Keratinocyte (primary cell): ENCODE results near the gene ADGRG1.

Experiments
- EZH2 ChIP-seq: IDR thresholded peaks from one replicate; pipeline ENCODE4 v1.6.1; 2012; ENCODE audit warnings: inconsistent platforms, mild to moderate bottlenecking, low read length, moderate library complexity
- TF ChIP-seq, protein P1 (sequence below), 3 experiments: IDR thresholded peaks in 1 of 3; conservative IDR thresholded peaks in 1 of 3; optimal IDR thresholded peaks in 1 of 3; 2 replicates in 2 of 3; 3 replicates in 1 of 3; pipeline versions ENCODE3 to v1.5.1; 2011; ENCODE audit warnings: low read length in 3 of 3, mild to moderate bottlenecking in 3 of 3, moderate library complexity in 2 of 3, control low read depth in 1 of 3, inconsistent platforms in 1 of 3; ENCODE audit not compliant: insufficient read depth in 2 of 3; ENCODE audit errors: extremely low read depth in 1 of 3

DNA sequence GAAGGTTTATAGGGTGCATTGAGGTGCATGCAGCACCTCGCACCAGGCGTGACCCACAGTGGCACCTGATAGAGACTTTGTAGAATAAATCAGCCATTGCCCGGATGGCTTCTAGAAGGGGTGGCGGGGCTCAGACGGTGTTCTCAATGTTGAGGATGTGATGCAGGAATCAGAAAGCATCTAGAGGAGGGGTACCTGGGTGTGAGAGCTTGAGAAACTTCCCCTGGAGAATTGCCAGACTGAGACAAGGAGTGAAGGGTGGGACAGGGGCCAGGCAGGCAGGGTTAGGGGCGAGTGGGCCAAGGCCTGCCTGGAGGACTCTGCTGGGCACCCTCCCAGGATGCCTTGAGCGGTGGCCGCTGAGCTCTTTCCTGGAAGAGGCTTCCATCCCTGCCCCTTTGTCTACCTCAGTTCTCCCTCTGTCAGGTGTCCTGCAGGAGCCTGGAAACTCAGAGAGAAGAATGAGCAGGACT lies 9.3 kb upstream of the ADGRG1 start:
- TF ChIP-seq, protein P1, sequence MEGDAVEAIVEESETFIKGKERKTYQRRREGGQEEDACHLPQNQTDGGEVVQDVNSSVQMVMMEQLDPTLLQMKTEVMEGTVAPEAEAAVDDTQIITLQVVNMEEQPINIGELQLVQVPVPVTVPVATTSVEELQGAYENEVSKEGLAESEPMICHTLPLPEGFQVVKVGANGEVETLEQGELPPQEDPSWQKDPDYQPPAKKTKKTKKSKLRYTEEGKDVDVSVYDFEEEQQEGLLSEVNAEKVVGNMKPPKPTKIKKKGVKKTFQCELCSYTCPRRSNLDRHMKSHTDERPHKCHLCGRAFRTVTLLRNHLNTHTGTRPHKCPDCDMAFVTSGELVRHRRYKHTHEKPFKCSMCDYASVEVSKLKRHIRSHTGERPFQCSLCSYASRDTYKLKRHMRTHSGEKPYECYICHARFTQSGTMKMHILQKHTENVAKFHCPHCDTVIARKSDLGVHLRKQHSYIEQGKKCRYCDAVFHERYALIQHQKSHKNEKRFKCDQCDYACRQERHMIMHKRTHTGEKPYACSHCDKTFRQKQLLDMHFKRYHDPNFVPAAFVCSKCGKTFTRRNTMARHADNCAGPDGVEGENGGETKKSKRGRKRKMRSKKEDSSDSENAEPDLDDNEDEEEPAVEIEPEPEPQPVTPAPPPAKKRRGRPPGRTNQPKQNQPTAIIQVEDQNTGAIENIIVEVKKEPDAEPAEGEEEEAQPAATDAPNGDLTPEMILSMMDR (optimal IDR thresholded peaks at IDR 0.05 in 1 of 3, IDR thresholded peaks at IDR 0.05 in 1 of 3, conservative IDR thresholded peaks at IDR 0.05 in 1 of 3; ENCODE audit: extremely low read depth in 1 of 3, insufficient read depth in 2 of 3, low read length in 3 of 3) = no peak
- no peak for TF ChIP-seq EZH2
